GM15510 (cell line): ENCODE measurements around the gene USP48.

Experiments
- POLR2A ChIP-seq: IDR thresholded peaks from 3 replicates; pipeline ENCODE4 v1.6.1; 2011; ENCODE audit warnings: borderline replicate concordance; ENCODE audit not compliant: insufficient read length; ENCODE audit errors: extremely low read depth

Gene USP48

GRCh38 chr1:21652937-21653743 lies 129.8 kb downstream of the USP48 start:
- no peak for TF ChIP-seq POLR2A

DNA sequence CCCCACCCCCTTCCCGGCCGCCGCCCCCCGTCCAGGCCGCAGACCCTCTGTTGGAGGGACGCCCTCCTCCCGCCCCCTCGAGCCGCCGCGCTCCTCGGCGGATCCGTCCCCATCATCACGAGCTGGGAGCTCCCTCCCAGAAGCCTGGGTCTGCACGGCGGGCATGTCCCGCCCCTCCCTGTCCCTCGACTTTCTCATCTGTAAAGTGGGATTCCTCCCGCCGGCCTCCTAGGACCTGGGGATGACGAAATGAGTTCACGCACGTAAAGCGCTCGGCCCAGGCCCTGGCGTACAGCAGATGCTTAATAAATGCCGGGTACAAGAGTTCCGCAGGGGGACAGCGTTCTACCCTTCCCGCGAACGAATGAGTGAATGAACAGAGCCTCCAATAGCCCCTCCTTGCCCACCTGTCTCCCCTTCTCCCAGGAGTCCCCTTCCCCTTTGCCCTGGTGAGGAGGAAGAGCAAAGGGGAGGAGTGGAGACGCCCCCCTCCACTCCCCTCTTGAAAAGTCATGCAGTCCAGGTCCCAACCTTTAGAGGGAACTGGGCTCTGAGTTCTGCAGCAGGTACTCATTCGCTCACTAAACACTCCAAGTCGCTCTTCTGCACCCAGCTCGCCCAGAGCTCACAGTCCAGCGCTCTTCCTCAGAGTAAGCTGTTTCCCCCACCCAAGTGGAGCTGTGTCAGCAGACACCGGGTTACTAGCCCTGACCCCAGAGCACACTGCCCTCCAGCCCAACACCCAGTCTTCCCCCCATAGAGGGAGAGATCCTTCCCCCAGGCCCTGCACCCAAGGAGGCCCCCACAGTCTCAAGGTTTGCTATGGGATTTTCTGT lies 130.6 kb downstream of the USP48 start:
- no peak for TF ChIP-seq POLR2A

GRCh38 chr1:21651214-21652042 lies 131.5 kb downstream of the USP48 start:
- TF ChIP-seq POLR2A, result no peak

GRCh38 chr1:21650400-21650799 lies 132.5 kb downstream of the USP48 start:
- TF ChIP-seq POLR2A, result no peak

DNA sequence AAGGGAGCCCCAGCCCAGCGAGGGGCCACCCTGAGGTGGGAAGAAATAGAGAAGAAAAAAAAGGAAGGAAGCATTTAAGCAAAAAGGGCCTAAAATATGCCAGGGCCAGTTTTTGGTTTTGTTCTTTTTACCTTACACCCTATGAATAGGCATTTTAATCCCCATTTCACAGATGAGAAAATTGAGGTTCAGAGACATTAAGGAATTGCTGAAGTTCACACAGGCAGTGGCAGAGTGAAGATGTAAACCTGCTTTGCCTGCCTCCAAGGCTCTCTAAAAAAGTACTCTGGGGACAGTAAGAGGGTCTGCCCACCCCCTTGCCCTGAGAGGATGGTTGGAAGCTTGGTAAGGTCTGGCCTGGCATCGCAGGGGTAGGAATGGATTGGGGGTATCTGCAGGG lies 133.6 kb downstream of the USP48 start:
- TF ChIP-seq POLR2A, result no peak

- no peak for TF ChIP-seq POLR2A
Observed at GRCh38 chr1:21648791-21649190, 134.2 kb downstream of the USP48 start.

- TF ChIP-seq POLR2A, result no peak
Observed at GRCh38 chr1:21648352-21648730, 134.6 kb downstream of the USP48 start.

DNA sequence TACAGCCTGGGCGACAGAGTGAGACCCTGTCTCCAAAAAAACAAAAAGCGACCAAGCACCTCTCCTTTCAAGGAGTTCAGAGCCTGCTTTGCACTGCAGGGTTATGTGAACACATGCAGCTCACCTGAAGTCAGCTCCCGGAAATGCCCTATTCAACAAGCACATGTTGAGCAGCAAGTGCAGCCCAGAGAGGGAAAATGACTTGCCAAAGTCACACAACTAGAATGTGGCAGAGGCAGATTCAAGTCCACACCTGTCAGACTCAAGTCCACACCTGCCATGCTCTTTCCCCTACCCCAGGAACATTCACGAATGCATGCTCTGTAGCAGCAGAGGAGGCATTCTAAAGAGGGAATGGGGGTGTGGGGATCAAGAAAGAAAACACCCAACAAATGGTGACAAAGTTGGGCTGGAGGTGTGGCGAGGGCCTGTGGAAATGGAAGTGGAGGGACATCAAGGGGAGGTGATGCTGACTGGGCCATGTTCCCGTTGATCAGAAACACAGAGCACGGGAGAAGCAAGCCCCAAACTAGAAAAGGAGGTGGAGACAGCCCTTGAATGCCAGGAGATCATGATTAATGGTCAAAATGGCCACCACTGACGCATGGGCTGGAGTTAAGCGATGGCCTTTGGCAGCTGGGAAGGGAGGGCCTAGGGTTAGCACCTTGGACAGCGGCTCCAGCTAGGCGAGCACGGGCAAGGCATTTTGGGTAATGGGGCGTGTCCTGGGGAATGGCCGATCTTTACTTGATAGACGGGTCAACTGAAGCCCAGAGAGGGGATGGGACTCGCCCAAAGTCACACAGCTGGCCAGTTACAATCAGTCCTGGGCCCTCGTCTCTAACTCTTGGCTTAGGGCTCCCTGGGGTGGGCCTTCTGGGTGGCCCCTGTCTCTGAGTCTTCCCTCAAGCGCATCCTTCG lies 135.3 kb downstream of the USP48 start:
- TF ChIP-seq POLR2A, result no peak

DNA sequence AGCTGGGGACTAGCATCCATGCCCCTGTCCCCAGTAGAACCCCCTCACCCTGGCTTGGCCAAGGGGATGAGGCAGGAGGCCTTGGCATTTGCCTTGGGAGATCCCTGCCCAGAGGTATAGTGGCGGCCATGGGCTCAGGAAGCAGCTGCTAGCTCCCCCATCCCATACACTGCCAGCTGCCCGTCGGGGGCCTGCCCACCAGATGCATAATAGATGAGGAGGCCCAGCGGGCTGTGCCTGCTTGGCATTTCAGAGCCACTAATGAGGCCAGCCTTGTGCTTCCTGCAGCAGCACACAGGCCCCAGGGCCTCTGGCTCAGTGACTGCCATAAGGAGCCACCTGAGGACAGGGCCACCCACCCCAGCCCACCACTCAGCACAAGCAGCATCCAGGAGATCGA lies 137.4 kb downstream of the USP48 start:
- no peak for TF ChIP-seq POLR2A

DNA sequence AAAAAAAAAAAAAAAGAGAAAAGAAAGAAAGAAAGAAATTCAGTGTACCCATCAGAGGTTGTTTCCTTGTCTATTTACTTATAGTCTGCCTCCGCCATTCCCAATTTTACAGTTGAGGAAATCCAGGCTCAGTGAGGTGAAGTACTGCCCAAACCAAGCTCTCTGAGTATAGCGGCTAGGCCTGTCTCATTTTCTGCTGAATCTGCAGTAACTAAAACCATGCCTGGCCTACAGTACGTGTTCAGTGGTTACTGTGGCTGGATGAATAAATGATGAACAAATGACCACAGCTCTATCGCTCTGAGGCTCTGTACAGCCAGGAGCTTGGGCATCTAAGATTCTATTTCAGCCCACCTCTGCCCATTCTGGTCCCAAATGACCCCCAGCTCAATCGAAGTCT lies 138.0 kb downstream of the USP48 start:
- TF ChIP-seq POLR2A, result no peak

DNA sequence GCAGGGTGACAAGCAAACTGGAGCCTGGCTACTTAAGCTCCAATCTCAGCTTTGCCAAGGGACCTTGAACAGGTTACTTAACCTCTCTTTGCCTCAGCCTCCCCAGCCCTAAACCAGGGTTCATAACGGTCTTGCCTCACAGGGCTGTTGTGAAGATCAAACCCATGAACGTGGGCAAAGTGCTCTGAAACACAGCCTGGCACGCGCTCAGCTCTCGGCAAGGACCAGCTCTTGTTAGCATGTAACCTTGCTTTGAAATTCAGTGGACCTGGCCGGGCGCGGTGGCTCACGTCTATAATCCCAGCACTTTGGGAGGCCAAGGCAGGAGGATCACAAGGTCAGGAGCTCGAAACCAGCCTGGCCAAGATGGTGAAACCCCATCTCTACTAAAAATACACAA lies 138.6 kb downstream of the USP48 start:
- no peak for TF ChIP-seq POLR2A

GRCh38 chr1:21643624-21644023 lies 139.3 kb downstream of the USP48 start:
- TF ChIP-seq POLR2A, result no peak

GRCh38 chr1:21641967-21642739 lies 140.8 kb downstream of the USP48 start:
- no peak for TF ChIP-seq POLR2A
